GM19324 (cell line): ENCODE measurements around the gene CCDC40.

Source experiments
- ATAC-seq: cut with Tn5 transposase; IDR thresholded peaks from one replicate; pipeline ENCODE4 v1.9.1; 2021; ENCODE audit warnings: mild to moderate bottlenecking, moderate library complexity; ENCODE audit not compliant: unreplicated experiment, low FRiP score

Gene CCDC40

GRCh38 chr17:80018917-80019651 lies 17.4 kb upstream of the CCDC40 start:
- no peak for ATAC-seq

GRCh38 chr17:80021600-80021999 lies 14.8 kb upstream of the CCDC40 start:
- ATAC-seq: no peak

GRCh38 chr17:80023481-80024205 lies 12.8 kb upstream of the CCDC40 start:
- no peak for ATAC-seq

- no peak for ATAC-seq
Measured at GRCh38 chr17:80024206-80024972, 12.1 kb upstream of the CCDC40 start.

- ATAC-seq: no peak
Measured at GRCh38 chr17:80025140-80025539, 11.3 kb upstream of the CCDC40 start.

DNA sequence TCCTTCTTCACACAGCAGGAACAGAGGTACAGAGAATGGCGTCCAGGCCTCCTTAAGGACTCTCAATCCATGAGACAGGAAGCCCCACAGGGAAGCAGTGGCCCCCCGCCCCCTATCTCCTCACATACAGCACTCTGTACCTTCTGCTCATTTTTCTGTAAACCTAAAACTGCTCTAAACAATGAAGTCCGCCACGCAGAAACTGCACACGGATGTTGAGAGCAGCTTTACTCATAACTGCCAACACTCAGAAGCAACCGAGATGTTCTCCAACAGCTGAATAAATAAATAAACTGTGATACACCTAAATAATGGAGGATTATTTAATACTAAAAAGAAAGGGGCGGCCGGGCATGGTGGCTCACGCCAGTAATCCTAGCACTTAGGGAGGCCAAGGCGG lies 10.6 kb upstream of the CCDC40 start:
- ATAC-seq: no peak

GRCh38 chr17:80026359-80027042 lies 9.9 kb upstream of the CCDC40 start:
- ATAC-seq: no peak

DNA sequence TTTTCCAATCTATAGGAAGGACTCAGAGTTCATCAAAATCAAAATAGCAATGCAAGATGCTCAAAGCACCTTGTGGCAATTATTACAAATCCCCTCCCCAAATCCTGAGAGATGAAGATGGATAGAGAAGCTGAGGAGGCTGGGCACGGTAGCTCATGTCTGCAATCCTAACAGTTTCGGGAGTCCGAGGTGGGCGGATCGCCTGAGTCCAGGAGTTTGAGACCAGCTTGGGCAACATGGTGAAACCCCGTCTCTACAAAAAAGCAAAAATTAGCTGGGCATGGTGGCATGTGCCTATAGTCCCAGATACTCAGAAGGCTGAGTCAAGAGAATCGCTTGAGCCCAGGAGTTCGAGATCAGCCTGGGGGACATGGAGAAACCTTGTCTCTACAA lies 9.4 kb upstream of the CCDC40 start:
- no peak for ATAC-seq

GRCh38 chr17:80028030-80028429 lies 8.4 kb upstream of the CCDC40 start:
- ATAC-seq: no peak

DNA sequence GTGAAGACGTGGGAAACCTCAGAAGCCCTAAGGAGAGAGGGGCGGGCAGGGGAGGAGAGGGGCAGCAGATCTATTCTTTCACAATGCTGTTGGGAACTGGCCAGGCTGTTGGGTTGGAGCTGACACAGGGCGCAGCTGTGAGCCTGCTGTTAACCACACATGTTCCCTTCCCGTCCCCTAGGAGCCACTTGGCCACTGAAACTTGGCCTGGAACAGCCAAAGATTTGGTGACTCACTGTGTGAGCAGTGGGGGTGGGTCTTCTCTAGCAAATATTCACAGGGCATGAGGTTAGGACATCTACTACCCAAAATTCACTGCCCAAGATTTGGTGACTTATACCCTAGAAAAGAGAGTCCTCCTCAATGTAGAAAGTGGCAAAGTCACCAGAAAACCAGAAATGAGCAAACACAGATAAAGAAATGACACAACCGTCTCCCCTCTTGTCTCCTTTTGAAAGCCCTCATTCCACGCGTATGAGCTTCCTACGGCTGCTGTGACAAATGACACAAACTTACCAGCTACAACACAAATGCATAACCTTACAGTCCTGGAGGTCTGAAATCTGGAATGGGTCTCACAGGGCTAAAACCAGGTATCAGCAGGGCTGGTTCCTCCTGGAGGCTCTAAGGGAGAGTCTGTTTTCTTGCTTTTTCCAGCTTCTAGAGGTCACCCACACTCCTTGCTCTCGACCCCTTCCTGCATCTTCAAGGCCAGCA lies 7.0 kb upstream of the CCDC40 start:
- ATAC-seq: no peak

DNA sequence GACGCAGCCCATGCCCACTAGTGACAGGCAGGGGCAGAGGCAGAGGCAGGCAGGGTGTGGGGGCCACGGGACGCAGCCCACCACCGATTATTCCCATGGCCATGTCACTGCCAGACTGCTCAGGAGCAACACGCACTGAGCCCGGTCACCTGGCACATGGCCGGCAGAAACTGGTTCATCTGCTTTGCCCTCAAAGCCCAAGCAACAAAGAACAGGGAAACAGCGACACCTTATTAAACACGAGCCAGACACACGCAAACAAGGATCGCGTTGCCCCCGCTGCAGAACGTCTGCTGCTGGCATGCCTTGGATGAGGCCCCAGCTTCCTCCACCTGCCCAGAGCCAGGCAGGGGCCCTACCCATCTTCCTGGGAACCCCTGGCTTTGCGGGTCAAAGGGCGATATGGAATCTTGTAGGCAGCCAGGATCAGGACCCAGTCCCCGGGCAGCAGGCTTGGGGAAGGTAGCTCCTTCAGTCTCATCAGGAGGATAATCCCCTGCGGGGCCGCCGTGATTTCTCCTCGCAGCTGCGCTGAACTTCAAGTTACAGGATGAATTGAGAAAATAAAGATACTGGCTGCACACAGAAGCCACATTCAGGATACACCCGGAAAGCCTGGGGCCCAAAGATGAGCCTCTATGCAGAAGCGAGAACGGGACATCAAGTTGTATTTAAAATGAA lies 5.6 kb upstream of the CCDC40 start:
- ATAC-seq: no peak

- no peak for ATAC-seq
Measured at GRCh38 chr17:80031691-80032430, 4.6 kb upstream of the CCDC40 start.

- ATAC-seq: no peak
Measured at GRCh38 chr17:80032614-80033171, 3.7 kb upstream of the CCDC40 start.

DNA sequence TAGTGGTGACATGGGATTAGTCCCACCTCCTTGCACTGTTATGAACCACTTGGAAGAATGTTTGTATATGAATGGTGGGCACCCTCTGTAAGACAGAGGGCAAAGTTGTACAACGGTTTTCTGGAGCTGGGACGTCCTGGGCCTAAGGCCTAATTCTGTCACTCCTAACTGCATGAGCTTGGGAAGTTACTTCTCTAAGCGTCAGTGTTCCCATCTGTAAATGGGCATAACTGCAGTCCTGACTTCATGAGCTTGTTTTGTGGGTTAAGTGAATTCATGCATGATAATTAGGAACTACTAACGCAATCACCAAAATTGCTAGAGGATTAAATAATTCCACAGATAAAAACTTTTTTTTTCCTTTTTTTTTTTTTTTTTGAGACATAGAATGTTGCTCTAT lies 2.6 kb upstream of the CCDC40 start:
- no peak for ATAC-seq

GRCh38 chr17:80034791-80035686 lies 1.4 kb upstream of the CCDC40 start:
- no peak for ATAC-seq

GRCh38 chr17:80035687-80035936 lies 830 bp upstream of the CCDC40 start, which contains the start of gene TBC1D16:
Gene TBC1D16 (minus strand): TSS chr17:80035872. CDS start chr17:80013547, 22,325 bp downstream.
- ATAC-seq: no peak

- no peak for ATAC-seq
Measured at GRCh38 chr17:80036715-80037477, 454 bp downstream of the CCDC40 start.
